ENCODE data around the gene NFATC1.

GRCh38 chr18:79507076-79507545 is 111.4 kb downstream of the NFATC1 start:
- TF ChIP-seq EZH2 (IDR thresholded peaks at IDR 0.05; ENCODE audit: borderline replicate concordance, low read depth, low read length, severe bottlenecking) (no peak), CTCF (IDR thresholded peaks at IDR 0.05; ENCODE audit: borderline replicate concordance, extremely low read depth, low read length, poor library complexity, severe bottlenecking) (no peak)

All from DND-41 (cell line).